Hematopoietic multipotent progenitor cell treated with erythropoietin and hydrocortisone succinate and interleukin-3 and kit ligand, for 8 days (in vitro differentiated cells): ENCODE results near the gene LDAF1.
"Not testable (repeated sequence)": the region's sequence is repeated elsewhere in the genome, so short reads cannot be mapped to it uniquely, and the experiment has no call there.

Experiments
- DNase-seq: peaks from one replicate; pipeline ENCODE4 v3.0.0-alpha.2; 2015

The LDAF1 gene

DNA sequence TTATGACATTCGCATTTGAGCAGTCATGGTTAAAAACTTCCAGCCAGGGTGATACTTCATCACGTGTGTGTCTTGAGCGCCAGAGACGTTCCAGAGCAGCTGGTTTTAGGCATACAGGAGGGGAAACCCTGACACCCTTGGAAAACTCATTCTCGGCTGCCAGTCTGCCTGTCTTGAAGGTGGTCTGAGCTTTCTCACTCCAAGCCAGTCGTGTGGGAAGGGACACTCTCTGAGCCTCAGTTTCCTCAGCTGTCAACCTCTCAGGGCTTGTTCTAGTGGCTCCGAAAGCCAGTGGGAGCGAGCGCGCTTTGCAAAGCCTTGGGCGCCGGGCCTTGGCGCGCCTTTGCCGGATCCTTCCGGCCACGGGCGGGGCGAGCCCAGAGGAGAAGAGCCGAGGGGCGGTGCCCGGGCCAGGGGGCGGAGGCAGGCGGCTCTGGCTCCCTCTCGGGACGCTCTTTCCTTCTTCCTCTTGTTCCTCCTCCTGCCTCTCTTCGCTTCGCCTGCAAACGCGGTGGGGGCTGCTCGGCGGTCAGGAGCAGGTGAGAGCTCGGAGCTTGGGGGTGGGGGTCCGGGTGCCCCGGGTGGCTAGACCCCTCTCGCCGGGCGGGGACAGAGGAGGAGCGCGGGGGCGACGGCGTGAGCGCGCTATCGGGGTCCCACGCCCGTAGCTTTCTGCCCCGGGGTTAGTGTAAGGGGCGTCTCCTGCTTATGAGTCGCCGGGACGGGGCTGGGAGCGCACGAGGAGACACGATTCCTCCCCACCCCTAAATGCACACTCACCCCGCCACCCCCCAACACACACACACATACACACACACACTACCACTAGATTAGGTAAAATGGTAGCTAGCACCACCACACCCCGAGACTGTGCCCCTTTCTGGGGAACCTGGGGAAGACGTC, at the start of gene LDAF1:
TSS of gene LDAF1 (plus strand) at position 467 of the 903 bp plus-strand sequence. CDS start 2,509 bp downstream, outside the sequence.
- peak; percentile 80 for DNase-seq

DNA sequence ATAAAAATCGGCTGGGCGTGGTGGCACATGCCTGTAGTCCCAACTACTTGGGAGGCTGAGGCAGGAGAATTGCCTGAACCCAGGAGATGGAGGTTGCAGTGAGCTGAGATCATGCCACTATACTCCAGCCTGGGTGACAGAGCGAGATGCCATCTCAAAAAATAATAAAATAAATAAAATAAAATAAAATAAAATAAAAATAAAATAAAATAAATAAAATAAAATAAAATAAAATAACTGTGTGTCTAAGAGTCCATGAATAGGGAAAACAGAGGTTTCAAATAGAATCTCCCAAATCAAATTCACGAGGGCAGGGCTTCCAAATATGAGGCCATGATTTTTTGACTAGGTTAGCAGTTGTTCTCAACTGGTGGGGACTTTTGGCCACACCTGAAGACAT, 42.9 kb upstream of the LDAF1 start:
- DNase-seq: not testable (repeated sequence)

- DNase-seq: peak; percentile 32
These were observed 42.3 kb upstream of the LDAF1 start for GRCh38 chr16:21116148-21116693.

DNA sequence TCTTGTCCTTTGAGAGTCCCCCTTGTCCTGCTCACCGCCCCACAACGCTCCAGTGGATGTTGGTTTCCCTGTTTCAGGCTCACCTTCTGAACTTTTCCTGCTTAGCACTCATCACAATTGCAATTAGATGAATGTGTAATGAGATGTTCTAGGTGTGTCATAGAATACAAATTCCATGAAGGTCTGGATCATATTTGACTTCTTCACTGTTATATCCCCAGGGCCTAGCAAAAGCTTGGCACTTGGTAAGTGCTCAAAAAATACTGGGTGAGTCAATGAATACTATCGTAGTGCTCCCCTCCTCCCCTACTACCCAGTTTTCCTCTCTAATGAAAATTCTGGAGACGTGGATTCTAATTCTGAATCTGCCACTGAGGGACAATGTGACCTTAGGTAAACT, 40.9 kb upstream of the LDAF1 start:
- DNase-seq: no peak

DNA sequence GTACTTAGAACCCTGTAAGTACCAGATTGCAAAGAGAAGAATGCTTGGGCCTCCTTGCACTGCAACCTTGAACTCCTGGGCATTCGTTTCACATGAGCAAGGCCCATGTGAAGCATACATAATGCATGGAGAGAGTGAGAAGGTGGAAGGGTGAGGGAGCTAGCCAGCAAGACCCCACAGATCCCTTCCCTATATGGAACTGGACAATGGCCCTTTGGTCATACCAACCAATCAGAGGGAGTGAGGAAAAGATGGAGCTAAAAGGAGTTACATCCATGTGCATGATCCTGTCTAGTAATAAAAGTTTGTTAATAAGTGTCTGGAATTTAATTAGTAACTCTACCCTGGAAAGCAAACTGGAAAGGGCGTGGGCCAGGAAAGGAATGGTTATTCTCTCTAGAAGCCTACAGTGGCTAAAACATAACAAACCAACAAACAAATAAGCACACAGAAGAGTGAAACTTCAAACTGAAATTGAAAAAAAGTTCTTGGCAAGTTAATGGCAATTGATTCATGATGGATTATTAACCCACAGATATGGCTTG, 37.4 kb upstream of the LDAF1 start:
- no peak for DNase-seq

DNA sequence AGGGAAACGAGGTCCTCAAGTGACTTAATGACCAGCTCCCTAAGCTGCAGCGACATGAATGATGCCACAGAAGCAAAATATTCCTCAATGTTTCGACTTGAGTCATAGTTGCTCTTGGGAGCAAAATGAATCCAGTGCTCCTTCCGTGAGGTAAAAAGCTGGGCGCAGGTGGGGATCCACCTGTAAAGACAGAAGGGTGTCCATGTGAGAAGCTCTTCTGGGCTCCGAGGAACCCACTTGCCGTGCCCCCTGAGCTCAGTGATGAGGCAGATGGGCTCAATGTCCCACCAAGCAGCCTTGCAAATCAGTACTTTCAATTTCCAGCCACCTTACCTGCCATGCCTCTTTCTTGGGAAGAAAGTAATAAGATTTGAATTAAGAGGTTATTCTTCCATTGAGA, 33.3 kb upstream of the LDAF1 start:
- no peak for DNase-seq

GRCh38 chr16:21126518-21126917, 32.0 kb upstream of the LDAF1 start:
- no peak for DNase-seq

DNA sequence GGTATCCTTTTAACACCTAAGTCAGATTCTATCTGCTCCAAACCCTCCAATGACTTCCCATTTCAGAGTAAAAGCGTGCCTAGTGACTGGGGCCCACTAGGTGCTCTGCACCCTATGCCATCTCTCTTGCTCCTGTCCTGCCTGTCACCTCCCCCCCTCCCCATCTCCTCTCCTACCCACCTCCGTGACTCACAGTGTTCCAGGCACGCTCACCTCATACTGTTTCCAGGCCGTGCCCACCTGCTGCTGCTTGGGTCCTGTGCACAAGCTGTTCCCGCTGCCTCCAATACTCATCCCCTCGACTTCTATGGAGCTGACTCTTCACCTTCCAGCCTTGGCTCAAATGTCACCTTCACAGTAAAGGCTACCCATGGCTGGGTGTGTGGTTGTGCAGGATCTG, 29.5 kb upstream of the LDAF1 start:
- DNase-seq: no peak

GRCh38 chr16:21130811-21131210, 27.7 kb upstream of the LDAF1 start:
- DNase-seq: no peak

DNA sequence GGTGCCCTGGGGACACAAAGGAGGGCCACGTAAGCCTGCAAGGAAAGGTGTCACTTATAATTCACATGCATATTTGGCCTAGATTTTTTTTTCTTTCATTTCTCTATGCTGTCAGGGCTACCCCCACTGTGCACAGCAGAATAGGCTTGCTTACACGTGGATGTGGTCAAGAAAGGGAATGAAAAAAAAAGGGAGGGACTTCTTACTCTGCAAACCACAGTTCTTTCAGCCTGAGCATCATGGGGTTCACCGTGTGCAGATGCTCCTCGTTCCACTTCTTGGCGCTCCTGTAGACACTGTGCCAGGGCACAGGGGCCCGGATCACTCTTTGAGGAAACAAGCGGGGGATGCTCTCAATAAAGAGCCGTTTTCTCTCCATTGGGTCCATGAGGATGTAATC, 24.4 kb upstream of the LDAF1 start:
- no peak for DNase-seq

DNA sequence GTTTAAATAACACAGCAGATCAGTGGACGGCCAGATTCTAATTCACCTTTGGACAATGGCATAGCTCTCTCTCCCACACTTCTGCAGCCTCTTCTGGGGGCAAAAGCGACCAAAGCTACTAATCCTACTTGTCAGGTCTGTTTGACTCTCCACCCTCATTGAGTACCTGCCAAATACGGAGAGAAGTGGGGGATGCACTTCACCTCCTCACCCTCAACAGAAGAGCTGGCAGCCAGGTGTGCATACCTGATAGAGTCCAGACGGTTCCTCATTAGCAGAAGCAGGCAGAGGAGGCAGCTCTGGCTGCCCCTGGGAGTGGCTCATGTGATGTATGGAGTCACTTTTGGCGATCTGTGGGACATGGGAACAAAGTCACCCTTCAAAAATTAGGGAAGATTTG, 12.7 kb upstream of the LDAF1 start:
- no peak for DNase-seq

- peak; percentile 59 for DNase-seq
These were observed 8.0 kb upstream of the LDAF1 start, which contains the start of gene DNAH3 for GRCh38 chr16:21150375-21151001. DNAH3 (minus strand) TSS chr16:21150846; CDS start chr16:21150319, 527 bp downstream.

- not testable (repeated sequence) for DNase-seq
These were observed 6.1 kb upstream of the LDAF1 start for GRCh38 chr16:21152160-21153030.

GRCh38 chr16:21153124-21153729, 5.2 kb upstream of the LDAF1 start:
- not testable (repeated sequence) for DNase-seq

- DNase-seq: not testable (repeated sequence)
These were observed 2.5 kb upstream of the LDAF1 start for GRCh38 chr16:21156011-21156410.

DNA sequence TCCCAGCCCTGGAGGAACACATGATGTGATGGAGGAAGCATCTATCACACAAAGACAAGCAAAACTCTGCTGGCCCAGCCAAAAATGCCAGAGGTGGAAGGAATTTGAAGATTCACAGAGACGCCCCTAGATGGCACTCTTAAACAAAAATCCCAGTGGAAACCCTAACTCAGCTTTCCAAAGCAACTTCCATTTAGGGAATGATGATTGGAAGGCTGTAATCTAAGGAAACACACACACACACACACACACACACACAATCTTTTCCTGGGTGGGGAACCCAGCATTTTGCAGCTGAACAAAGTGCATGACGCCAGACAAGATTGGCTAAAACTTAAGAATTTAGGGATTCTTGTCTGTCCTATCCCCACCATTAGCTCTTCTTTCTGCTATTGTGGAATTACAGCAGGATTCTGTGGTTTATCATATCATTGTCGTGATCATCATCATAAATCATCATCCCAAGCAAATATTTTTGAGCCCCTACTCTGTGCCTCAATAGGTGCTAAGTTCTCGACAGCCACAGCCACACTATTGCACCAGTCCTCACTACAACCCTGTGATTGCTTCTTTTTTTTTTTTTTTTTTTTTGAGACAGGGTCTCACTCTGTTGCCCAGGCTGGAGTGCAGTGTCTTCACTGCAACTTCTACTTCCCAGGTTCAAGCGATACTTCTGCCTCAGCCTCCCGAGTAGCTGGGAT, 1.6 kb upstream of the LDAF1 start:
- peak; percentile 46 for DNase-seq

GRCh38 chr16:21157632-21158031, 842 bp upstream of the LDAF1 start:
- no peak for DNase-seq

- DNase-seq: peak; percentile 11
These were observed 942 bp downstream of the LDAF1 start for GRCh38 chr16:21159281-21159951.

- DNase-seq: no peak
These were observed 1.8 kb downstream of the LDAF1 start for GRCh38 chr16:21160276-21160675.

- no peak for DNase-seq
These were observed 2.7 kb downstream of the LDAF1 start for GRCh38 chr16:21161211-21161610.

DNA sequence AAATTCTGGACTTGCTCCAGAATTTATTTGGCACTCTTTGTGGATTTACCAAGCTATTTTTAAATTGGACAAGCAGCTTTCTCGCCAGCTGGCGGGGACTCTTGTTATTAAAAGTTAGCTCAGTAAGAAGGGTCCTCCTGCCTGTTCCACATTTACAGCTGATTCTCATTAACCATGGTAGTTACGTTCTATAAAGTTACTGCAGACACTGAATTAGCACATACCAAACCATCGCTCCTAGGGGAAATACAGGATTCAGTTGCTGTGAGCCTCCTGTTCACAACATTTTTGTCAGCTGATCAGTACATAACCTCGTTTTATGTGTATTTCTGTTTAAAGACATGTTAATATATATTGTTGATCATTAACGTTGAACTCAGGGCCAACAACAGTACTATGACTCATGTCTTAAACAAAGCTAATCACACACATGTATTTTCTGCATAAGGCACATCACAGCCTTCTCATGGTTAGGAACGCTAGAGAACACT, 4.2 kb downstream of the LDAF1 start:
- no peak for DNase-seq
